ENCODE measurements around the gene TSPAN15.
"Not testable (repeated sequence)": the region's sequence is repeated elsewhere in the genome, so short reads cannot be mapped to it uniquely, and the experiment has no call there.

The TSPAN15 gene

DNA sequence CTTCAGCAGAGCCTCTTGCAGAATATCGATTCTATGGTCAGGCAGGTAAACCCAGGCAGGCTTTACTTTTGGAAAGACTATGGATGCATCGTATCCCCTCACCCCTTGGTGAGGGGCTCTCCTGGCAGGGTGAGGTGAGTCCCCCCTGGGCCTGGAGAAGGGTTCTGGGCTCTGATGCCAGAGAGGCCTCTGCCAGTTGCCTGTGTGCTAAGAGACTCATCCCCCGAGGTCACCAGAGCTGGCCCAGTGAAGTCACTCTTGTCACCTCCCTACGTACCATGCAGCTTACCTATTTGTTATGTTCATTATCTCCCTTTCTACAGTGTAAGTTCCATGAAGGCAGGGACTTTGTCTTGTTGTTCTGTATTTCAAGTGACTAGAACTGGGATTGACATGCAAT lies 51.3 kb downstream of the TSPAN15 start:
- no peak for DNase-seq (ENCODE audit: low read depth in 2 of 2)

DNA sequence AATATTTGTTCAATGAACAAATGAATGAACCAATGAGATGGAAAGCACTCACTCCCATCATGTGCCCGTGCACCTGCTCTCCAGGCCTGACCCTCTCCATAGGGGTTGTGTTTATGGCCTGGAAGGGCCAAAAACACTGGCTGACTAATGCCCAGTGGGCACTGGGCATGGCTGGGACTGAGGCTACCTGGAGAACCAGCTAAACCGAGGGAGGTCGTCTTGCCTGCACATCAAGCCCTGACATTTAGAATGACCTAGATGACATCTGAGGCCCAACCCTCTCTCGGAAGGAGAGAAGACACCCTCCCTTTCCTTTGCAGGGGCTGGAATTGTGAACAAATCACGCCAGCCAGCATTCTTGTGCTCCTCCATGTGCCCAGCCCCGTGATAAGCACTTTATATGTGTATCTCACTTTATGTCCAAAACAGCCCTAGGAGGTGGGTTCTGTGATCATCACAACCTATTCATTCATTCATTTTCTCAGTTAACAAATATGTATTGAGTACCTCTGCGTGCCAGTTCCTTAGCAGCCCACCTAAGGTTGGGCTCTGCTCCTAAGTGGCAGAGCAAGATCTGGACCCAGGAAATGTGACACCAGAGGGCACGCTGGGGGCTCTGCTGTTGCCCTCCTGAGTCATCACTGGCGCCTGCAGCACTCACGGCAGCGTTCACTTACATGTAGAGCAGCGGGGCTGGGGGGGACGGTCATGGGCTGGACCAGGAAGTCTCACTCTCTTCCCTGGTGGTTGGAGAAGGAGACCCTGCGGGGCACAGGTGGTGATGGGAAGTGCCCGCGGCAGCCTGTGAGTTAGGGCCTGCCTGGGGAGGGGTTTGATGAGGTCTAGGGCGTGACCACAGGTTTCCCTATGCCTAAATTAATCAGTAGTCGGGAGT lies 52.0 kb downstream of the TSPAN15 start:
- DNase-seq (ENCODE audit: low read depth in 2 of 2), result no peak

DNA sequence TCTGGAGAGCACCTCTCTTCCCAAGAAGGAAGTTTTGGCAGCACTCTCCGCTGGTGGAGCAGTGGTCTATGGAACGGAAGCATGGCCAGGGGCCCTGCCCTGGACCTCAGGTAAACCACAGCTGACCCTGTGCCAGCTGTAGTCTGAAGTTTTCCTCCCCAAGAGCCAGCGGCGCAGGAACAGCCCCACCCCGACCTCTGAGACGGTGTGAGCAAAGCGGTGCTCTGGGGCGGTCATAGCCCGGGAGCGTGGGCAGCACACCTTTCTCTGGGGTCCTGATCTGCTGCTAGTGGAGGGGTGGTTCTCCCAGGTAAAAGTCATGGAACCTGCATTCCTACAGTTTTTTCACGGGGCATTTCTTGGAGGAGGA lies 52.6 kb downstream of the TSPAN15 start:
- no peak for DNase-seq (ENCODE audit: low read depth in 2 of 2)

DNA sequence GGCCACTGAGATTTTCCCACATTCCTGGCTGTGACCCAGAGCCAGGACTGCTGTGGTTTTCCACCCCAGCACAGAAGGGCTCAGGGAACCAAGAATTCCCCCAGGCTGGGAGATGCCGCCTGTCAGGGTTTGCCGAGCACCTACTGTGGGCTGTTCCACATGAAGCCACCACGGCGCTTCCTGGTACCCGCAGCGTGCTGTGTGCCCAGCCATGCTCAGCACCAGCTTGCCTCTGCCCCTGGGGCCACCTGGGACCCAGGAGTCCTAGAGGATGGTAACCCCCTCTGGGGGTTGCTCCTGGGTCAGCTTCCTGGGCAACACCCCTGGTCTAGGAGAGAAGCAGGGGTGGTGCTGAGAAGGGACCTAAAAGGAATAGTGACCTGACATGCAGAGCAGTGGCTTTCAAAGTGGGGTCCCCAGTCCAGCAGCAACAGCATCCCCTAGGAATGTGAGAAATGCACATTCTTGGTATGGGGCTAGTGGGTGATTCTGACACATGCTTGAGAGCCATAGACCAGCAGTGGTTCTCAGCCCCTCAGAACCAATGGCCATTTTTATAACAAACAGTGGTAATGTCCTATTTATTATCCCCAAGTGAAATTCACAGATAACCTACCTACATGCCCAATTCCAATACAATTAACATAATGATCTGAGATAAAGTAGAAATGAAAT lies 53.4 kb downstream of the TSPAN15 start:
- no peak for DNase-seq (ENCODE audit: low read depth in 2 of 2)

DNA sequence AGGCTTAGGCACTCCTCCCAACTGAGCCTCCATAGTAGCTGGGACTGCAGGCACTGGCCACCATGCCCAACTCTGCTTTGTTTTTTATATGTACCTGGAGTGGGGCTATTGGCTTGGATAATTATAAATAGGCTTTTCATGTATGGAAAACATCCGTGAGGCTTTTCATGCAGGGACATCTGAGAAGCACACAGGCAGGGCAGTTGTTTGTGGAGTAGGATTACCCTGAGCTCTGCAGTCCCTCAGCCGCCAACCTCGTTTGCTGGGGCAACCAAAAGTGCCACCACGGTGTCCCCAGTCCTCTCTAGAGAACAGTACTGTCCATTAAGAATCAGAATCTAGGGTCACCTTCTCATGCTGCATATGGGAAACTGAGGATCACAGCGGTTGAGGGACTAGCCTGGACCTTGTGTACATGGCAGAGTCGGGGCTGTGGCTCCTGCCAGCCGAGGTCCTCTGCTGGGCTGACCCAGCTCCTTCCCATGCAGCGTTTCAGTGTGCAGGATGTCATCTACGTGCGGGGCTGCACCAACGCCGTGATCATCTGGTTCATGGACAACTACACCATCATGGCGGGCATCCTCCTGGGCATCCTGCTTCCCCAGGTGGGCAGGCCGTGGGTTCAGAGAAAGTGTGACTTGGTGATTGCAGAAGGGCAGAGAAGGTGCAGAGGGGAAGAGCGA lies 54.5 kb downstream of the TSPAN15 start:
- no peak for DNase-seq (ENCODE audit: low read depth in 2 of 2)

DNA sequence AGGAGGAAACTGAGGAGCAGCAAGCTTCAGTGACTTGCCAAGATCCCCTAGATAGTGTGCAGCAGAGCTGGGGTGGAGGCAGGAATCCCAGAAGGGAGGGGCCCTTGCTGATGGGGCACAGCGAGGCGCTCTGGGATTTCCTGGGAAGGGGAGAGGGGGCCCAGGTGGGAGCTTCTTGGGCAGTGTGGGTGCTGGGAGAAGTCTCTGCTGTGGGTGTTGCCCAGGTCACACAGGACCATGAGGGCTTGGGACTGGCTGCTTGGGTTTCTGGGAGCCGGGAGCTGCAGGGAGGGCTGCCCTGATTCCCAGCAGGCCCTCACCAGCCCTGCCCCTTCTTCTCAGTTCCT lies 55.2 kb downstream of the TSPAN15 start:
- DNase-seq (ENCODE audit: low read depth in 2 of 2), result no peak

DNA sequence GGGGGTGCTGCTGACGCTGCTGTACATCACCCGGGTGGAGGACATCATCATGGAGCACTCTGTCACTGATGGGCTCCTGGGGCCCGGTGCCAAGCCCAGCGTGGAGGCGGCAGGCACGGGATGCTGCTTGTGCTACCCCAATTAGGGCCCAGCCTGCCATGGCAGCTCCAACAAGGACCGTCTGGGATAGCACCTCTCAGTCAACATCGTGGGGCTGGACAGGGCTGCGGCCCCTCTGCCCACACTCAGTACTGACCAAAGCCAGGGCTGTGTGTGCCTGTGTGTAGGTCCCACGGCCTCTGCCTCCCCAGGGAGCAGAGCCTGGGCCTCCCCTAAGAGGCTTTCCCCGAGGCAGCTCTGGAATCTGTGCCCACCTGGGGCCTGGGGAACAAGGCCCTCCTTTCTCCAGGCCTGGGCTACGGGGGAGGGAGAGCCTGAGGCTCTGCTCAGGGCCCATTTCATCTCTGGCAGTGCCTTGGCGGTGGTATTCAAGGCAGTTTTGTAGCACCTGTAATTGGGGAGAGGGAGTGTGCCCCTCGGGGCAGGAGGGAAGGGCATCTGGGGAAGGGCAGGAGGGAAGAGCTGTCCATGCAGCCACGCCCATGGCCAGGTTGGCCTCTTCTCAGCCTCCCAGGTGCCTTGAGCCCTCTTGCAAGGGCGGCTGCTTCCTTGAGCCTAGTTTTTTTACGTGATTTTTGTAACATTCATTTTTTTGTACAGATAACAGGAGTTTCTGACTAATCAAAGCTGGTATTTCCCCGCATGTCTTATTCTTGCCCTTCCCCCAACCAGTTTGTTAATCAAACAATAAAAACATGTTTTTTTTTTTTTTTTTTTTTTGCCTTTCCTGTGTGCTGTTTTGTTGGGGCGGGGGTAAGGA lies 55.8 kb downstream of the TSPAN15 start:
- DNase-seq (ENCODE audit: low read depth in 2 of 2), result no peak

DNA sequence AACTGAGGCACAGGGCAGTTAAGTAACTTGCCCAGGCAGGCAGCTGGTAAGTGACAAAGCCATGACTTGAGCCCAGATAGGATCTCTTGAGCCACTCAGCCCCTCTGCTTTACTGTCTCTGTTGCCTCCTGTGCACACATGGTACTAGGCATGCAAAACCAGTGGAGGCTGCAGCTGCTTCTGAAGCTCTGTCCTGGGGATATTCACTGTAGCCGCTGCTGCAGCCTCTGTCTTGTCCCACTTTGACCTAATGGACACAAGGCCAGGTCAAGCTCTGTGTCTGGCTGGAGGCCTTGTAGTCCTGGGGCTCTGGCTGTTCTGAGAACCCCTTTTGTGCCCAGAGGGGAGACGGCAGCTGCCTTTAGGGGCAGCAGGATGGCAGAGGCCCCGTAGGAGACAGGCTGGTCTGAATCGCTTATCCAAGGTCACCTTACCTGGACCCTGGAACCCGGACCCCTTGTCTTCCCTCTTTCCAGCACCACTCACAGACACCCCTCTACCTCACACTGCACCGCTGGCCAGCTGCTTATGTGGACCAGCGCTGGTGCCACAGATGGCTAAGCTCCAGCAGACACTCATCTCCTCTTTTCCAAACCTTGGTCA lies 57.6 kb downstream of the TSPAN15 start:
- no peak for DNase-seq (ENCODE audit: low read depth in 2 of 2)

DNA sequence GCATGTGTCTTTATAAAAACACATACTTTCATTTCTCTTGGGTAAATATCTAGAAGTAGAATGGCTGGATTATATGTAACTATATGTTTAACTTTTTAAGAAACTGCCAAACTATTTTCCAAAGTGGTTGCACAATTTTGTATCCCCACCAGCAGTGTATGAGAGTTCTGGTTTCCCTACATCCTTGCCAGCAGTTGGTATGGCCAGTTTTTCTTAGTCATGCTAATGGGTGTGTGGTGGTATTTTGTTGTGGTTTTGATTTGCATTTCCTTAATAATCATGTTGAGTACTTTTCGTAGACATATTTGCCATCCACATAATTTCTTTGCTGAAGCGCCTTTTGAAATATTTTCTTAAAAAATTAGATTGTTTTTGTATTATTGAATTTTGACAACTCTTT lies 61.6 kb downstream of the TSPAN15 start:
- no peak for DNase-seq (ENCODE audit: low read depth in 2 of 2)

DNA sequence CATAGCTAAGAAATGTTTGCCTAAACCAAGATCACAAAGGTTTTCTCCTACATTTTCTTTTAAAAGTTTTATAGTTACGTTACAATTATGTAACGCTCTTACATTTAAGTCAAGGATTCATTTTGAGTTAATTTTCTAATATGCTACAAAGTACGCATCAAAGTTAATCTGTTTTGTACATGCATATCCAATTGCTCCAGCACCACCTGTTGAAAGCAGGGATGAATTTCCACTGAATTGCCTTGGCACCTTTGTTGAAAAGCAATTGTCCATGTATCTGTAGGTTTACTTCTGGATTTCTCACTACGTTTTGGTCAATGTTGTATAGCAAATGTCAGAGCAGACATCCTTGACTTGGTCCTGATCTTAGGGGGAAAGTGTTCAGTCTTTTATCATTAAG lies 62.4 kb downstream of the TSPAN15 start:
- no peak for DNase-seq (ENCODE audit: low read depth in 2 of 2)

DNA sequence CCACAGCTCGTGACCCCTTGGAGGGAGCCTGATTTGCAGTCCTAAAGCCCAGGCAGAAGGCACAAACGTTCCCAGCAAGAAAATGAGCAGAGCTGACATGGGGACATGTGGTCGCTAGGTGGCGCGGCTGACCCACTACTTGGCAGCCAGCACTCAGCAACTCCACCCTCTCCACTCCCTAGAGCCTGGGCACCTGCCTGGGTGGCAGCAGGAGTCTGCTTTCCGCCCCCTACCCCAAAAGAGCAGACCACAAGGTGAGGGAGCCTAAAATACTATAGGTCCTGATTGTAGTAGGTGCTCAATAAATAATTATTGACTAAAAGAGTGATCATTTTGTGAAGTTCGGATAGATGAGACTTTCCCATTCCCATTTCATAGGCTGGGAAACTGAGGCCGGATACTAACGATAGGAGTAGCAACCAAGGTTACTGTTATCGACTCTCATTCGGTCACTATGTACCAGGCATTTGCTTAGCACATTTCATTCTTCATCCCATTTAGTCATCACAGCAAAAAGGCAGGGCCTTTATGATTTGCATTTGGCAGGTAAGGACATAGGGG lies 64.5 kb downstream of the TSPAN15 start:
- DNase-seq (ENCODE audit: low read depth in 2 of 2), result peak in 1 of 2 experiments; percentile 4

DNA sequence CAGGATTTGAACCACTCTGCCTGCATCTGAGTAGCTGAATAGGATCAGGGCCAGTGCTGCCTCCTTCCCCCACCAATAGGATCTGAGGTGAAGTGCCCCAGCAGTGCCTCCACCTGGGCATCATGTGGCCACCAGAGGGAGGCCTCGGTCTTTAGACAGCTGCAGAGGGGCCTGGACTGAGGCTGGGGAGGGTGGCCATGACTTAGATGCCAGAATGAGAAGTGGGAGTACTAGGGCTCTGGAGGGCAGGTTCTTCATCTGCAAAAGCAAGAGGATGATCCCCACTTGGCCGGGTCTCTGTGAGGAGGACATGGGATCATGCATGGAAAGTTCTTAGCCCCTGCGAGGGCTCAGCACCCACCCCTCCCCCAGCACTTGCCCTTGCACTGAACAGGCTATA lies 65.1 kb downstream of the TSPAN15 start:
- no peak for DNase-seq (ENCODE audit: low read depth in 2 of 2)

DNA sequence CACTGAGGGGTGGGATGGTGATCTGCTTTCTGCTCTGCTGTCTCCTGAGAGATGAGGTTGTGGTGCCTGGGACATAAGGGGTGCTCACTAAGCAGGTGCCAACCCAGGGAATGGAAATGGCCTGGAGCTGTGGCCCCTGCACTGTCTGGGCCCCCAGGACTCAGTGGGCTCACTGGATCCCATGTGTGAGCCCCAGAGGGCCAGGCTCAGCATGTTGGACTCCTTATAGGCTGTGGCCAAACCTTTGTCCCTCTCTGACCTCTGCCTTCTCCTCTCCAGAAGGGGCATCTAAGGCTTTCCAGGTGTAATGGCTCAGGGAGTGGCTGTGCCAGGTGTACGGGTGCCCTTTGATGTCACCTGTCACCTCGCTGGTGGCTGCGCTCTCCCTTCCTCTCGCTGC lies 65.5 kb downstream of the TSPAN15 start:
- DNase-seq (ENCODE audit: low read depth in 2 of 2), result no peak

DNA sequence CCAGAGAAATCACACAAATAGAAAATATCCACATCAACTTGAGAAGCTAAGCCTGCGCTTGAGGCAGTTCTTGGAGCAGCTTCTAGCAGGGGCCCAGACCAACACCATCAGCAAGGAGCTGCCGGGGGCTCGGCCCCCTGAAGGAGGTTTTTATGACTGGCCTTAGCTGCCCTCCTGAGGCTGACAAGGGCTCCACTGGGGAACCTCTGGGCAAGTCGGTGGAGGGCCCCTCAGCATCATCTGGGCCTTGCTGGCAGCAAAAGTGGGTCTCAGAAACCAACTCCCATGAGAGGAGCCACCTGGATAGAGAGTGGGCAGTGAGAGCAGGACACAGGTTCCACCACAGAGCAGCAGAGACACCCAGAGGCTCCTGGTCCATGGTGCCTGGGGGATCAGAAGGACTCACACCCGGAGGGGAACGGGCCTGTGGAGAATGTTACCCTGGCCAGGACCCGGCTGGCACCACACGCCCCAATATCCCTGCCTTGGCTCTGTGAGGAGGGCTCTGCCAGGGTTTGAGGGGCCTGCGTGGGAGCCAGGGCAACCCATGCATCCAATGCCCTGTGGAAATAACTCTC lies 66.1 kb downstream of the TSPAN15 start:
- no peak for DNase-seq (ENCODE audit: low read depth in 2 of 2)

DNA sequence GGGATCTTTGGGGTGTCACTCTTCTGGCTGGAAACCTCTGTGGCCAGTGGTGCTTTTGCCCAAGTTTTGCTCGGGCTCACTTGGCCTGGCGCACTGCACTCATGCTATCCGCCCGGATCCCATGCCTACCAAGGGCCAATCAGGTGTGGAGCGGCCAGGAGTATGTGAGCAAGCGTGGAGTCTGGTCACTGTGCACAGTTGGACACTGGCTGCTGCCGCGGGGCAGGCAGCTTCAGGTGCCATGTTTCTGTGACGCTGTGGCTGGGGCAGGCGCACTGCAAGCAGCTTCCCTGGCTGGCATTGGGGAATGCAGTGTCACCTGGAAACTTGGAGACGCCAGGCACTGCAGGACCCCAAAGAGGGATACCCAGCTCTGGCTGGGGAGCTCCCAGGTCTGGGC lies 76.7 kb downstream of the TSPAN15 start:
- DNase-seq (ENCODE audit: low read depth in 2 of 2), result no peak

DNA sequence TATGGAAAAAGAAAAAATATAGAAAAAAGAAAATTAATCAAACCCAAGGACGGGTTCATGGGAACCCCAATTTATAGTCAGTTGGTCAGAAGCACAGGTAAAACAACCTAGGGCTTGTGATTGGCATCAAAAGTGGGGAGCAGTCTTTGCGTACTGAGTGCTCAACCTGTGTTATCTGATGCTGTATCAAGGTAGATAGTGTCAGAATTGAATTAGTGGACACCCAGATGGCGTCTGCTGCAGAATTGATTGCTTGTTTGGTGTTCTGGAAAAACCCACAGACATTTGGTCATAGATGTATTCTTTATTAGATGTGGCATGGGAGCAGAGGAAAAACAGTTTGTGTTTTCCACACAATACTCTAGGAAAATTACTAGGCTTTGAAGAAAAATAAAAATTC lies 82.4 kb downstream of the TSPAN15 start:
- DNase-seq (ENCODE audit: low read depth in 2 of 2), result no peak

DNA sequence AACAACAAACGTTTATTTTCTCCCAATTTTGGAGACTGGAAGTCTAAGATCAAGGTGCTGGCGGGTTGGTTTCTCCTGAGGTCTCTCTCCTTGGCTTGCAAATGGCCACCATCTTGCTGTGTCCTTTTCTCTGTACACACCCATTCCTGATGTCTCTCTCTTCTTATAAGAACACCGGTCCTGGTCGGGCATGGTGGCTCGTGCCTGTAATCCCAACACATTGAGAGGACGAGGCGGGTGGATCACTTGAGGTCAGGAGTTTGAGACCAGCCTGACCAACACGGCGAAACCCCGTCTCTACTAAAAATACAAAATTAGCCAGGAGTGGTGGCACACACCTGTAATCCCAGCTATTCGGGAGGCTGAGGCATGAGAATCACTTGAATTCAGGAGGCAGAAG lies 85.3 kb downstream of the TSPAN15 start:
- DNase-seq (ENCODE audit: low read depth in 2 of 2), result not testable (repeated sequence)

DNA sequence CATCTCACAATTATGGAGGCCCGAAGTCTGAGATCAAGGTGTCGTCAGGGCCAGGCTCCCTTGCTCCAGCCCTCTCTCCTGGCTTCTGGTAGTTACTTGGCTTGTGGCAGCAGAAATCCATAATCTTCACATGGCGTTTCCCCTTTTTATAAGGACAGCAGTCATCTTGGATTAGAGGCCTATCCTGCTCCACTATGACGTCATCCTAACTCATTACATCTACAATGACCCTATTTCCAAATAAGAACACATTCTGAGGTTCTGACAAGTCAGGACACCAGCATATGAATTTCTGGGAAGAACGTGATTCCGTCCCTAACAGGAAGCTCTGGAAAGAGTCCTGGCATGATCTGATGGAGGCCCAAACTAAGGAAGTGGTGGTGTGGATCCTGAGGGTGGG lies 86.2 kb downstream of the TSPAN15 start:
- no peak for DNase-seq (ENCODE audit: low read depth in 2 of 2)

DNA sequence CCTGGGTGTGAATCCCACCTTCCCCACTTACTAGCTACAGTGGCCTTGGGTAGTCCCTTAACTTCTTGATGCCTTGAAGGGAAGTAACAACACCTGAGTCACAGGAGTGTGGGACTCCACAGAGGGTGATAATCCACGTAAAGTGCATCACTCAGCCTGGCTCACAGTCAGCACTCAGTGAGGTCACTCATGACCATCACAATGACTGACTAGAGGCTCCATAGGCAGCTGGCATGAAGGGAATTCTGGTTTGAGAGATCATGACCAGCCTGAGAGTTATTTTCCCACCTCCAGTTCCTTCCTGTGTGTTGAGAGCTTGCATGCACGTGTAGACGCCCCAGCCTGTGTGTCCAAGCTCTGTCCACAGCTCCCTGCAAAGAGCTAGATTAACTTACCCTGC lies 87.2 kb downstream of the TSPAN15 start:
- DNase-seq (ENCODE audit: low read depth in 2 of 2), result no peak

DNA sequence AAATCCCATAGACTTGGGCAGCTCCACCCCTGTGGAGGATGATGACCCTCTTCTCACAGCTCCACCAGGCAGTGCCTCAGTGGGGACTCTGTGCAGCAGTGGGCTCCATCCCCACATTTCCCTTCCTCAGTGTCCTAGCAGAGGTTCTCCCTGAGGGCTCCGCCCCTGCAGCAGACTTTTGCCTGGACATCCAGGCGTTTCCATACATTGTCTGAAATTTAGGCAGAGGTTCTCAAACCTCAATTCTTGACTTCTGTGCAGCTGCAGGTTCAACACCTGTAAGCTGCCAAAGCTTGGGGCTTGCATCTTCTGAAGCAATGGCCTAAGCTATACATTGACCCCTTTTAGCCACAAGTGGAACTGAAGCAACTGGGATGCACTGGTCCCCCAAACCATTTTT lies 90.2 kb downstream of the TSPAN15 start:
- DNase-seq (ENCODE audit: low read depth in 2 of 2), result no peak

DNA sequence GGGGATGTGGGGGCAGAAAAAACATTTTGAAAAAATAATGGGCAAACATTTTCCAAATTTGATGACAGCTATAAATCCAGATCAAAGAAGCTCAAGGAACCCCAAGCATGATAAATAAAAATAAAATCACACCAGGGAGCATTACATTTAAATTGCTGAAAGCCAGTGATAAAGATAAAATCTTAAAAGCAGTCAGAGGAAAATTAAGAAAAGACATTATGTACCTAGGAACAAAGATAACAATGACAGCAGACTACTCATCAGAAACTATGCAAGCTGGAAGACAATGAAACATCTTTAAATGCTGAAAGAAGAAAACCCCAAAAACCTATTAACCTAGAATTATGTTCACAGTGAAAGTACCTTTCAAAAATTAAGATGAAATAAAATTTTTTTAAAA lies 98.7 kb downstream of the TSPAN15 start:
- no peak for DNase-seq (ENCODE audit: low read depth in 2 of 2)

All from fibroblast of skin of left biceps (primary cell).